Measurements from ENCODE around the gene GAA. TPM values are rescaled to one million over a fixed set of nuclear protein-coding genes. Genes with fewer than 3 reads are reported as not detected.

GAA gene
- total and polyA plus RNA-seq, 4 donors: 13.3 to 58.1 (median 36.5) TPM

- 98% methylated on average over 5 of the region's 7 CpGs for WGBS (ENCODE audit: insufficient coverage)
Measured at GRCh38 chr17:80114758-80115157, 13.4 kb downstream of the GAA start.

DNA sequence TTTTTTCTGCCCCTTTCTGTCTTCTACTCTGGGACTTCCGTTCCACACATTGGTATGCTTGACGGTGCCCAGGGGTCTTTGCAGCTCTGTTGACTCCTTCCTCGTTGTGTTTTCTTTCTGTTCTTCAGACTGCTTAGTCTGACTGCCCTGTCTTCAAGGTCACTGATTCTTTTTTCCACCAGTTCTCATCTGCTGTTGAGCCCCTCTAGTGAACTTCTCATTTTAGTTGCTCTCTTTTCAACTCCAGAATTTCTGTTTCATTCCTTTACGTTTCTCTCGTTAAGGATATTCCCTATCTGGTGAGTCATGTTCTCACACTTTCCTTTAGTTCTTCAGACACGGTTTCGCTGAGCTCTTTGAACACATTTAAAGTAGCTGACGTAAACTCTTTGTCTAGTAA lies 13.8 kb downstream of the GAA start:
- Histone ChIP-seq H3K27me3 (ENCODE audit: control insufficient read depth, insufficient read depth, low read length) (no peaks in the 10 kb centered on the region), H3K4me3 (ENCODE audit: low read depth, low read length) (no peak overlapping the region), H3K27ac (ENCODE audit: low read depth, low read length) (no peak overlapping the region), H3K4me1 (ENCODE audit: control insufficient read depth, insufficient read depth, low read length) (peaks cover 21% of the 10 kb centered on the region), H3K36me3 (ENCODE audit: control insufficient read depth, insufficient read depth, low read length) (peaks cover 63% of the 10 kb centered on the region), H3K9me3 (ENCODE audit: control insufficient read depth, insufficient read depth, low read length) (peaks cover 2% of the 10 kb centered on the region)
- no peak for DNase-seq (ENCODE audit: low read depth in 4 of 6, low spot score in 6 of 6)
- WGBS (ENCODE audit: insufficient coverage): 99% methylated on average over 8 of the region's 8 CpGs

More at GRCh38 chr17:80114758-80115157, 13.4 kb downstream of the GAA start:
- Histone ChIP-seq H3K4me1 (ENCODE audit: control insufficient read depth, insufficient read depth, low read length) (peaks cover 21% of the 10 kb centered on the region), H3K36me3 (ENCODE audit: control insufficient read depth, insufficient read depth, low read length) (peaks cover 66% of the 10 kb centered on the region), H3K27me3 (ENCODE audit: control insufficient read depth, insufficient read depth, low read length) (no peaks in the 10 kb centered on the region), H3K4me3 (ENCODE audit: low read depth, low read length) (no peak overlapping the region), H3K9me3 (ENCODE audit: control insufficient read depth, insufficient read depth, low read length) (peaks cover 2% of the 10 kb centered on the region), H3K27ac (ENCODE audit: low read depth, low read length) (no peak overlapping the region)
- DNase-seq (ENCODE audit: low read depth in 4 of 6, low spot score in 6 of 6): no peak

- H3K27ac ChIP-seq (ENCODE audit: low read depth, low read length): no peak overlapping the region
Measured at GRCh38 chr17:80116276-80116920, 15.0 kb downstream of the GAA start.

GRCh38 chr17:80116921-80117380 lies 15.6 kb downstream of the GAA start:
- Histone ChIP-seq H3K27me3 (ENCODE audit: control insufficient read depth, insufficient read depth, low read length) (no peaks in the 10 kb centered on the region), H3K9me3 (ENCODE audit: control insufficient read depth, insufficient read depth, low read length) (peaks cover 2% of the 10 kb centered on the region), H3K4me1 (ENCODE audit: control insufficient read depth, insufficient read depth, low read length) (peaks cover 21% of the 10 kb centered on the region), H3K36me3 (ENCODE audit: control insufficient read depth, insufficient read depth, low read length) (peaks cover 45% of the 10 kb centered on the region), H3K4me3 (ENCODE audit: low read depth, low read length) (no peak overlapping the region), H3K27ac (ENCODE audit: low read depth, low read length) (no peak overlapping the region)
- DNase-seq (ENCODE audit: low read depth in 4 of 6, low spot score in 6 of 6): no peak
- 81% methylated on average over 6 of the region's 13 CpGs for WGBS (ENCODE audit: insufficient coverage)

More at GRCh38 chr17:80116276-80116920, 15.0 kb downstream of the GAA start:
- peaks cover 2% of the 10 kb centered on the region for H3K9me3 ChIP-seq (ENCODE audit: control insufficient read depth, insufficient read depth, low read length)
- peaks cover 51% of the 10 kb centered on the region for H3K36me3 ChIP-seq (ENCODE audit: control insufficient read depth, insufficient read depth, low read length)
- H3K4me3 ChIP-seq (ENCODE audit: low read depth, low read length): no peak overlapping the region
- peaks cover 21% of the 10 kb centered on the region for H3K4me1 ChIP-seq (ENCODE audit: control insufficient read depth, insufficient read depth, low read length)
- peak in 2 of 6 donors; percentile 38 to 67 for DNase-seq (ENCODE audit: low read depth in 4 of 6, low spot score in 6 of 6)
- H3K27me3 ChIP-seq (ENCODE audit: control insufficient read depth, insufficient read depth, low read length): no peaks in the 10 kb centered on the region
- WGBS (ENCODE audit: insufficient coverage): 55% methylated on average over 15 of the region's 16 CpGs

DNA sequence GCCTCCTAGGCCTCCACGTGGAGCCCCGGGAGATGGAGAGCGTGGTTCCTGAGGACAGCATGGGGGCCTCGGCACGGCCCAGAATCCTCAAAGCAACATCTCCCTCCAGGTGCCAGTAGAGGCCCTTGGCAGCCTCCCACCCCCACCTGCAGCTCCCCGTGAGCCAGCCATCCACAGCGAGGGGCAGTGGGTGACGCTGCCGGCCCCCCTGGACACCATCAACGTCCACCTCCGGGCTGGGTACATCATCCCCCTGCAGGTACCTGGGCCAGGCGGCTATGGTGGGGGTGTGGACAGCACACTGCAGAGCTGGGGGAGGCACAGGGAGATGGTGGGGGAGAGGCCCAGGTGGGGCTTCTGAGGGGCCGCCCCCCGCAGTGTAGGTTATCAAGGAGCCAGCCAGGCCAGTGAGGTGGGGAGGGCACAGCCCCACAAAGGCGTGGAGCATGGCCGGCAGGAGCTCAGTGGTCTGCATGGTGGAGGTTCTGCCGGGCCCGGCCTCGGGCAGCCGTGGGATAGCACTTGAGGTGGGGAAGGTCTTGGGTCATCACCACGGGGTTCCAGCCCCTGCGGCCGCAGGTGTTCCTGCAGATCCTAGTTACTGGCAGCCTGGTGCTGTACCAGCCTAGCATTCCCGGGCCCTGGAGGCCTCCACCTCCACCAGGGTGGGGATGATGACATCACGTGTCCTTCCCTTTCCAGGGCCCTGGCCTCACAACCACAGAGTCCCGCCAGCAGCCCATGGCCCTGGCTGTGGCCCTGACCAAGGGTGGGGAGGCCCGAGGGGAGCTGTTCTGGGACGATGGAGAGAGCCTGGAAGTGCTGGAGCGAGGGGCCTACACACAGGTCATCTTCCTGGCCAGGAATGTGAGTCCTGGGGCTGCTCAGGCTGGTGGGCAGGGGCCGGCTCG lies 16.4 kb downstream of the GAA start:
- Histone ChIP-seq H3K36me3 (ENCODE audit: control insufficient read depth, insufficient read depth, low read length) (peaks cover 37% of the 10 kb centered on the region), H3K27ac (ENCODE audit: low read depth, low read length) (no peak overlapping the region), H3K9me3 (ENCODE audit: control insufficient read depth, insufficient read depth, low read length) (peaks cover 2% of the 10 kb centered on the region), H3K4me1 (ENCODE audit: control insufficient read depth, insufficient read depth, low read length) (peaks cover 21% of the 10 kb centered on the region), H3K4me3 (ENCODE audit: low read depth, low read length) (no peak overlapping the region), H3K27me3 (ENCODE audit: control insufficient read depth, insufficient read depth, low read length) (no peaks in the 10 kb centered on the region)
- DNase-seq (ENCODE audit: low read depth in 4 of 6, low spot score in 6 of 6): no peak
- 87% methylated on average over 28 of the region's 31 CpGs for WGBS (ENCODE audit: insufficient coverage)

DNA sequence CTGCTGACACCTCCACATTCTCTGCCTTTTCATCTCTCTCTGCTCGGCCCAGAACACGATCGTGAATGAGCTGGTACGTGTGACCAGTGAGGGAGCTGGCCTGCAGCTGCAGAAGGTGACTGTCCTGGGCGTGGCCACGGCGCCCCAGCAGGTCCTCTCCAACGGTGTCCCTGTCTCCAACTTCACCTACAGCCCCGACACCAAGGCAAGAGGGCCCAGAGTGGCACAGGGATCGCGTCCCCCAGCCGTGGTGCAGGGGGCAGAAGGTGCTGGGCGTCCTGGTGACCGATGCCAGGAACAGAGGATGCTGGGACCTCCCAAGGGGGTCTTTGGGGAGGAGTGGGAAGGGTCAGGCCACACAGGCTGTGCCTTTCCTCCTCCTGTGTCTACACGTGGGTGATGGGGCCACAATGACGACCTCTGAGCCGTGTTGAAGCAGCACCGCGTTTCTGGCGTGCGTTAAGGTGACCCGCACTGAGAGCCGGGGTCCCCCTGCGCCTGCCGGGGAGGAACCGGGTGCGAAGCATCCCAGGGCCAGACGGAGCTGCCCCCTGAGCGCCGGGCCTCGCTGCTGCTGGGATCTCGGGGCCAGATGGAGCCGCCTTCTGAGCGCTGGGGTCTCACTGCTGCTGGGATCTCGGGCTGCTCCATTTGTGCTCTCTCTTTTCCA lies 17.4 kb downstream of the GAA start:
- WGBS (ENCODE audit: insufficient coverage): 84% methylated on average over 34 of the region's 35 CpGs
- H3K4me1 ChIP-seq (ENCODE audit: control insufficient read depth, insufficient read depth, low read length): peaks cover 21% of the 10 kb centered on the region
- peaks cover 2% of the 10 kb centered on the region for H3K9me3 ChIP-seq (ENCODE audit: control insufficient read depth, insufficient read depth, low read length)
- no peak for DNase-seq (ENCODE audit: low read depth in 4 of 6, low spot score in 6 of 6)
- H3K27me3 ChIP-seq (ENCODE audit: control insufficient read depth, insufficient read depth, low read length): no peaks in the 10 kb centered on the region
- H3K36me3 ChIP-seq (ENCODE audit: control insufficient read depth, insufficient read depth, low read length): peaks cover 31% of the 10 kb centered on the region
- no peak overlapping the region for H3K27ac ChIP-seq (ENCODE audit: low read depth, low read length)
- no peak overlapping the region for H3K4me3 ChIP-seq (ENCODE audit: low read depth, low read length)

DNA sequence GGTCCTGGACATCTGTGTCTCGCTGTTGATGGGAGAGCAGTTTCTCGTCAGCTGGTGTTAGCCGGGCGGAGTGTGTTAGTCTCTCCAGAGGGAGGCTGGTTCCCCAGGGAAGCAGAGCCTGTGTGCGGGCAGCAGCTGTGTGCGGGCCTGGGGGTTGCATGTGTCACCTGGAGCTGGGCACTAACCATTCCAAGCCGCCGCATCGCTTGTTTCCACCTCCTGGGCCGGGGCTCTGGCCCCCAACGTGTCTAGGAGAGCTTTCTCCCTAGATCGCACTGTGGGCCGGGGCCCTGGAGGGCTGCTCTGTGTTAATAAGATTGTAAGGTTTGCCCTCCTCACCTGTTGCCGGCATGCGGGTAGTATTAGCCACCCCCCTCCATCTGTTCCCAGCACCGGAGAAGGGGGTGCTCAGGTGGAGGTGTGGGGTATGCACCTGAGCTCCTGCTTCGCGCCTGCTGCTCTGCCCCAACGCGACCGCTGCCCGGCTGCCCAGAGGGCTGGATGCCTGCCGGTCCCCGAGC lies 17.9 kb downstream of the GAA start:
- peaks cover 31% of the 10 kb centered on the region for H3K36me3 ChIP-seq (ENCODE audit: control insufficient read depth, insufficient read depth, low read length)
- H3K27me3 ChIP-seq (ENCODE audit: control insufficient read depth, insufficient read depth, low read length): no peaks in the 10 kb centered on the region
- peaks cover 2% of the 10 kb centered on the region for H3K9me3 ChIP-seq (ENCODE audit: control insufficient read depth, insufficient read depth, low read length)
- DNase-seq (ENCODE audit: low read depth in 4 of 6, low spot score in 6 of 6): peak in 1 of 6 donors; percentile 18
- WGBS (ENCODE audit: insufficient coverage): 78% methylated on average over 18 of the region's 24 CpGs
- peaks cover 26% of the 10 kb centered on the region for H3K4me1 ChIP-seq (ENCODE audit: control insufficient read depth, insufficient read depth, low read length)
- no peak overlapping the region for H3K27ac ChIP-seq (ENCODE audit: low read depth, low read length)
- H3K4me3 ChIP-seq (ENCODE audit: low read depth, low read length): no peak overlapping the region

GRCh38 chr17:80119839-80120238 lies 18.5 kb downstream of the GAA start:
- peaks cover 2% of the 10 kb centered on the region for H3K9me3 ChIP-seq (ENCODE audit: control insufficient read depth, insufficient read depth, low read length)
- no peak for DNase-seq (ENCODE audit: low read depth in 4 of 6, low spot score in 6 of 6)
- peaks cover 31% of the 10 kb centered on the region for H3K36me3 ChIP-seq (ENCODE audit: control insufficient read depth, insufficient read depth, low read length)
- peaks cover 27% of the 10 kb centered on the region for H3K4me1 ChIP-seq (ENCODE audit: control insufficient read depth, insufficient read depth, low read length)
- 74% methylated on average over 7 of the region's 9 CpGs for WGBS (ENCODE audit: insufficient coverage)
- no peak overlapping the region for H3K4me3 ChIP-seq (ENCODE audit: low read depth, low read length)
- no peaks in the 10 kb centered on the region for H3K27me3 ChIP-seq (ENCODE audit: control insufficient read depth, insufficient read depth, low read length)
- H3K27ac ChIP-seq (ENCODE audit: low read depth, low read length): no peak overlapping the region

DNA sequence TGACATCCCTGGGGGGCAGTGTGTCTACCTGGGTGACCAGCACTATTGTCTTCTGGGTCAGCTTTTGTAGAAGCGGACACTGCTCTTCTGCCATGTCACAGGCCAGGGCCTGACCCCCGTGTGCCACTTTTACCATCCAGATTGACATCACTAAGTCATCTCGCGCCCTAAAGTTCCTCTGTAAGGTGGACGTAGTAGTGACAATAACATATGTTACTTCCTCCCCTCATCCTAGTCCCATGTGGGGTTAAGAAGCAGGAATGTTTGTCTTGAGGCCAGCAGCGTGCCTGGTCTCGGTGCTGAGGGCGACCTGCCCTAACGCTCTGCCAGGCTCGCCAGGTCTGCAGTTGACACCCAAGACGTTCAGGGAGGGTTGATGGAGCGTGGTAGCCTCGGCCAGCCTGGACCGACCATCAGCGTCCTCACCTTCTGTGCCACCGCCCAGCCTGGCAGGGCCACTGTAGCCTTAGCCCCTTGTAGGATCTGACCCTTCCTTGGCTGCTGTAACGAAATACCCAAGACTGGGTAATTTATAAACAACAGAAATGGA lies 20.7 kb downstream of the GAA start:
- peaks cover 28% of the 10 kb centered on the region for H3K36me3 ChIP-seq (ENCODE audit: control insufficient read depth, insufficient read depth, low read length)
- 94% methylated on average over 12 of the region's 17 CpGs for WGBS (ENCODE audit: insufficient coverage)
- no peaks in the 10 kb centered on the region for H3K27me3 ChIP-seq (ENCODE audit: control insufficient read depth, insufficient read depth, low read length)
- peaks cover 17% of the 10 kb centered on the region for H3K4me1 ChIP-seq (ENCODE audit: control insufficient read depth, insufficient read depth, low read length)
- no peak overlapping the region for H3K27ac ChIP-seq (ENCODE audit: low read depth, low read length)
- H3K9me3 ChIP-seq (ENCODE audit: control insufficient read depth, insufficient read depth, low read length): no peaks in the 10 kb centered on the region
- H3K4me3 ChIP-seq (ENCODE audit: low read depth, low read length): no peak overlapping the region
- DNase-seq (ENCODE audit: low read depth in 4 of 6, low spot score in 6 of 6): no peak
